SU-DHL-6 (cell line): ENCODE results near the gene ZNF891.

Source experiments
- H2AFZ ChIP-seq: fragments of 200-600 bp; sonication (generic); 2 replicates; pipeline ENCODE4 v1.6.1; 2014; ENCODE audit warnings: low read depth, mild to moderate bottlenecking, moderate library complexity, mixed read lengths, antibody characterized with exemption, low read length; ENCODE audit not compliant: severe bottlenecking
- H3F3A ChIP-seq: fragments of 200-600 bp; shearing (Covaris generic); 2 replicates; pipeline ENCODE4 v1.6.0; 2016; ENCODE audit warnings: antibody characterized with exemption, mild to moderate bottlenecking; ENCODE audit not compliant: insufficient read depth
- H3K27ac ChIP-seq: fragments of 200-600 bp; sonication (generic); 2 replicates; pipeline ENCODE4 v1.5.1; 2016; ENCODE audit warnings: low read depth, mild to moderate bottlenecking, low read length, moderate library complexity, mixed read lengths
- H3K27me3 ChIP-seq: fragments of 200-600 bp; sonication (generic), shearing (Covaris generic); 2 replicates; pipeline ENCODE4 v1.6.0; 2014; ENCODE audit warnings: mild to moderate bottlenecking, low read length
- H3K36me3 ChIP-seq: fragments of 200-600 bp; sonication (generic); 2 replicates; pipeline ENCODE4 v1.6.1; 2014; ENCODE audit warnings: mild to moderate bottlenecking, low read length, mixed read lengths
- H3K4me2 ChIP-seq: fragments of 300-600, 200-600 bp; shearing (Covaris generic), sonication (generic); 2 replicates; pipeline ENCODE4 v1.6.0; 2014; ENCODE audit warnings: low read length, low read depth, mild to moderate bottlenecking; ENCODE audit not compliant: poor library complexity, severe bottlenecking
- H3K4me3 ChIP-seq: fragments of 200-600 bp; sonication (generic); 2 replicates; pipeline ENCODE4 v1.5.1; 2014; ENCODE audit warnings: antibody characterized with exemption, low read length, mild to moderate bottlenecking, mixed read lengths; ENCODE audit not compliant: insufficient read depth, poor library complexity, severe bottlenecking
- H3K79me2 ChIP-seq: fragments of 200-600 bp; sonication (generic); 2 replicates; pipeline ENCODE4 v1.6.1; 2014; ENCODE audit warnings: mild to moderate bottlenecking, low read length, moderate library complexity; ENCODE audit not compliant: insufficient read depth
- H3K9ac ChIP-seq: fragments of 200-600 bp; sonication (generic); 2 replicates; pipeline ENCODE4 v1.7.0; 2014; ENCODE audit warnings: mild to moderate bottlenecking, low read length
- H3K9me2 ChIP-seq: fragments of 200-600 bp; sonication (generic); replicated peaks from 2 replicates; pipeline ENCODE4 v1.6.1; 2014; ENCODE audit warnings: low read length; ENCODE audit not compliant: insufficient read depth
- H3K9me3 ChIP-seq: fragments of 200-600 bp; sonication (generic); 2 replicates; pipeline ENCODE4 v1.6.1; 2014; ENCODE audit warnings: low read length, mixed read lengths; ENCODE audit not compliant: insufficient read depth
- H4K20me1 ChIP-seq: fragments of 200-600 bp; sonication (generic); 2 replicates; pipeline ENCODE4 v1.6.1; 2014; ENCODE audit warnings: low read depth, mild to moderate bottlenecking, antibody characterized with exemption, low read length, moderate library complexity, mixed read lengths
- CTCF ChIP-seq: fragments of 200-600 bp; sonication (generic); IDR thresholded peaks from one replicate; pipeline ENCODE4 v1.5.1; 2017; ENCODE audit warnings: antibody characterized with exemption, mild to moderate bottlenecking, low read length, moderate library complexity; ENCODE audit not compliant: insufficient read depth, poor library complexity, severe bottlenecking
- EZH2phosphoT487 ChIP-seq: fragments of 200-600 bp; sonication (generic), shearing (Covaris generic); conservative IDR thresholded peaks from 2 replicates; pipeline ENCODE4 v1.6.1; 2018; ENCODE audit warnings: mild to moderate bottlenecking, antibody characterized with exemption, low read length, moderate library complexity, mixed read lengths

The ZNF891 gene

GRCh38 chr12:133063556-133063955, 66.5 kb downstream of the ZNF891 start:
- no peaks in the 10 kb centered on the region for H3K27me3 ChIP-seq

GRCh38 chr12:133061954-133062353, 68.1 kb downstream of the ZNF891 start:
- peaks cover 93% of the 10 kb centered on the region for H3K9me3 ChIP-seq
- H3K36me3 ChIP-seq, result peaks cover 13% of the 10 kb centered on the region
- TF ChIP-seq EZH2phosphoT487 (no peak), CTCF (no peak)

More at GRCh38 chr12:133063556-133063955, 66.5 kb downstream of the ZNF891 start:
- H3K4me2 ChIP-seq, result no peak overlapping the region
- peaks cover 91% of the 10 kb centered on the region for H3K9me3 ChIP-seq
- no peaks in the 10 kb centered on the region for H4K20me1 ChIP-seq
- H3F3A ChIP-seq, result no peaks in the 10 kb centered on the region
- no peak for TF ChIP-seq CTCF
- 0 out of 2 replicates have a peak, but pooled peaks cover 5% of the 10 kb centered on the region for H3K36me3 ChIP-seq
- H2AFZ ChIP-seq, result no peak overlapping the region
- H3K9me2 ChIP-seq, result no peaks in the 10 kb centered on the region
- H3K4me3 ChIP-seq, result no peak overlapping the region
- H3K27ac ChIP-seq, result no peak overlapping the region
- H3K79me2 ChIP-seq, result no peaks in the 10 kb centered on the region
- H3K9ac ChIP-seq, result no peak overlapping the region

DNA sequence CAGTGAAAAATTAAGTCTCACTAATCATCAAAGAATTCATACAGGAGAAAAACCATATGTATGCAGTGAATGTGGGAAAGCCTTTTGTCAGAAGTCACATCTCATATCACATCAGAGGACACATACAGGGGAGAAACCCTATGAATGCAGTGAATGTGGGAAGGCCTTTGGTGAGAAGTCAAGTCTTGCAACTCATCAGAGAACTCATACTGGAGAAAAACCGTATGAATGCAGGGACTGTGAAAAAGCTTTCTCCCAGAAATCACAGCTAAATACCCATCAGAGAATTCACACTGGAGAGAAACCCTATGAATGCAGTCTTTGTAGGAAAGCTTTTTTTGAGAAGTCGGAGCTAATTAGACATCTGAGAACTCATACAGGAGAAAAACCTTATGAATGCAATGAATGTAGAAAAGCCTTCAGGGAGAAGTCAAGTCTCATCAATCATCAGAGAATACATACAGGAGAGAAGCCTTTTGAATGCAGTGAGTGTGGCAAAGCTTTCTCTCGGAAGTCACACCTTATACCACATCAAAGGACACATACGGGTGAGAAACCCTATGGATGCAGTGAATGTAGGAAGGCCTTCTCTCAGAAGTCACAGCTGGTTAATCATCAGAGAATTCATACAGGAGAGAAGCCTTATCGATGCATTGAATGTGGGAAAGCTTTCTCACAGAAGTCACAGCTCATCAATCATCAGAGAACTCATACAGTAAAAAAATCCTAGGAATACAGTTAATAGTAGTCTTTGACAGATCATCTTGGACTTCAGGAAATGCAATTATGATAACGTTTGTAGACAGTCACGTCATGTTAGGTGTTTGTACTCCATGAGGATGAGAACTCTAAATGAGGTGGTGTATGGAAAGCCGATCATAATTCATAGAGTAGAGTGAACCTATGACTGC, 71.6 kb downstream of the ZNF891 start:
- H3K36me3 ChIP-seq, result peaks cover 39% of the 10 kb centered on the region
- no peak for TF ChIP-seq EZH2phosphoT487
- TF ChIP-seq CTCF, result no peak
- no peak overlapping the region for H3K9ac ChIP-seq
- H4K20me1 ChIP-seq, result no peaks in the 10 kb centered on the region
- peaks cover 10% of the 10 kb centered on the region for H3F3A ChIP-seq
- no peak overlapping the region for H3K27ac ChIP-seq
- peaks cover 80% of the 10 kb centered on the region for H3K9me3 ChIP-seq
- H3K9me2 ChIP-seq, result no peaks in the 10 kb centered on the region
- H3K4me2 ChIP-seq, result no peak overlapping the region
- H3K79me2 ChIP-seq, result no peaks in the 10 kb centered on the region
- no peaks in the 10 kb centered on the region for H3K27me3 ChIP-seq
- H3K4me3 ChIP-seq, result no peak overlapping the region
- no peak overlapping the region for H2AFZ ChIP-seq

More at GRCh38 chr12:133061954-133062353, 68.1 kb downstream of the ZNF891 start:
- Histone ChIP-seq H3K79me2 (no peaks in the 10 kb centered on the region), H4K20me1 (no peaks in the 10 kb centered on the region), H3F3A (peaks cover 10% of the 10 kb centered on the region), H3K27ac (no peak overlapping the region), H3K4me3 (no peak overlapping the region), H3K9me2 (no peaks in the 10 kb centered on the region), H3K27me3 (no peaks in the 10 kb centered on the region), H3K4me2 (no peak overlapping the region), H2AFZ (no peak overlapping the region), H3K9ac (no peak overlapping the region)
